SK-N-SH (cell line): ENCODE data around the gene ADRB2. TPM values are rescaled to one million over a fixed set of nuclear protein-coding genes. Genes with fewer than 3 reads are reported as not detected.

Experiments used
- CTCF ChIA-PET: fragments of 300-600, 350-600 bp; formaldehyde crosslinking; extraction: SDS; loops from one replicate; lab custom pipeline; 2021; lab: Yijun Ruan, JAX
- POLR2A ChIA-PET: fragments of 350-600 bp; sonication (Branson Sonifier 250); formaldehyde crosslinking; extraction: SDS; loops from one replicate; lab custom pipeline; 2020; ENCODE audit warnings: antibody characterized with exemption, inconsistent platforms; lab: Yijun Ruan, JAX
- DNase-seq: peaks from one replicate; pipeline ENCODE4 v3.0.0; 2012
- H2AFZ ChIP-seq: fragments of 200-600 bp; sonication (generic); 2 replicates; pipeline ENCODE4 v1.8.1; 2016; ENCODE audit warnings: antibody characterized with exemption, mild to moderate bottlenecking, low read depth
- H3F3A ChIP-seq: fragments of 200-600 bp; sonication (generic); replicated peaks from 2 replicates; pipeline ENCODE3; 2016; ENCODE audit warnings: antibody characterized with exemption, mild to moderate bottlenecking; ENCODE audit not compliant: insufficient read depth
- H3K27ac ChIP-seq, 2 experiments: fragments of 200-500 bp in 1 of 2; fragments of 200-600 bp in 1 of 2; sonication (Bioruptor generic) in 1 of 2; sonication (generic), shearing (Covaris generic) in 1 of 2; 2 replicates each; pipeline versions ENCODE4 v1.5.1 to v1.6.1; 2014 to 2016; ENCODE audit warnings: low read depth in 2 of 2, inconsistent platforms in 1 of 2, low read length in 1 of 2, mild to moderate bottlenecking in 1 of 2, mixed read lengths in 1 of 2
- H3K27me3 ChIP-seq: fragments of 200-600 bp; sonication (generic), shearing (Covaris generic); 2 replicates; pipeline ENCODE4 v1.6.1; 2016; ENCODE audit warnings: mixed run types; ENCODE audit not compliant: insufficient read depth
- H3K36me3 ChIP-seq, 2 experiments: fragments of 200-500 bp in 1 of 2; fragments of 200-600 bp in 1 of 2; sonication (Bioruptor generic) in 1 of 2; sonication (generic) in 1 of 2; replicated peaks in 1 of 2; 2 replicates each; pipeline versions ENCODE3 to v1.5.1; 2014 to 2016; ENCODE audit warnings: low read length in 1 of 2, mild to moderate bottlenecking in 1 of 2; ENCODE audit not compliant: insufficient read depth in 2 of 2, control insufficient read depth in 1 of 2
- H3K4me1 ChIP-seq, 2 experiments: fragments of 200-500 bp in 1 of 2; fragments of 200-600 bp in 1 of 2; sonication (Bioruptor generic) in 1 of 2; sonication (generic), shearing (Covaris generic) in 1 of 2; 2 replicates each; pipeline versions ENCODE4 v1.5.1 to v1.6.1; 2014 to 2016; ENCODE audit warnings: low read depth in 1 of 2, low read length in 1 of 2, mixed run types in 1 of 2; ENCODE audit not compliant: insufficient read depth in 2 of 2, control insufficient read depth in 1 of 2
- H3K4me2 ChIP-seq: fragments of 200-600 bp; sonication (generic), shearing (Covaris generic); 2 replicates; pipeline ENCODE4 v1.6.1; 2017; ENCODE audit warnings: mixed run types
- H3K4me3 ChIP-seq, 2 experiments: fragments of 200-500 bp in 1 of 2; fragments of 200-600 bp in 1 of 2; sonication (Bioruptor generic) in 1 of 2; sonication (generic), shearing (Covaris generic) in 1 of 2; 2 replicates each; pipeline versions ENCODE4 v1.5.1 to v1.8.1; 2014 to 2016; ENCODE audit warnings: low read depth in 2 of 2, inconsistent platforms in 1 of 2, low read length in 1 of 2, mild to moderate bottlenecking in 1 of 2, mixed read lengths in 1 of 2, moderate library complexity in 1 of 2
- H3K79me2 ChIP-seq: fragments of 200-600 bp; sonication (generic); 2 replicates; pipeline ENCODE4 v1.8.1; 2017; ENCODE audit warnings: mild to moderate bottlenecking; ENCODE audit not compliant: insufficient read depth
- H3K9ac ChIP-seq: fragments of 200-600 bp; sonication (generic); 2 replicates; pipeline ENCODE4 v1.6.1; 2017; ENCODE audit warnings: mixed run types
- H3K9me2 ChIP-seq: fragments of 200-600 bp; sonication (generic); 2 replicates; pipeline ENCODE4 v1.6.1; 2017; ENCODE audit warnings: mixed run types
- H3K9me3 ChIP-seq: fragments of 200-600 bp; sonication (generic); 2 replicates; pipeline ENCODE4 v1.6.1; 2017; ENCODE audit warnings: mixed run types, mild to moderate bottlenecking, moderate library complexity
- H4K20me1 ChIP-seq: fragments of 200-600 bp; sonication (generic); 2 replicates; pipeline ENCODE4 v1.6.1; 2017; ENCODE audit warnings: mild to moderate bottlenecking, mixed run types; ENCODE audit not compliant: insufficient read depth
- CHD2 ChIP-seq: fragments of 150-350 bp; IDR thresholded peaks from 2 replicates; pipeline ENCODE4 v1.6.1; 2018; ENCODE audit warnings: low read length; ENCODE audit not compliant: partially characterized antibody
- ELF1 ChIP-seq: IDR thresholded peaks from 2 replicates; pipeline ENCODE4 v1.4.0; 2012
- EP300 ChIP-seq, 2 experiments: IDR thresholded peaks; 2 replicates each; pipeline versions ENCODE4 v1.4.0 to v1.6.1; 2012; ENCODE audit warnings: borderline replicate concordance in 1 of 2, low read depth in 1 of 2, low read length in 1 of 2
- EZH2phosphoT487 ChIP-seq: fragments of 200-600 bp; sonication (generic); IDR thresholded peaks from 2 replicates; pipeline ENCODE4 v1.6.1; 2017; ENCODE audit warnings: low read depth, mixed run types, mild to moderate bottlenecking, antibody characterized with exemption, moderate library complexity, borderline replicate concordance
- FOSL2 ChIP-seq: IDR thresholded peaks from 2 replicates; pipeline ENCODE4 v1.4.0; 2012; ENCODE audit warnings: low read depth, mild to moderate bottlenecking, moderate library complexity, borderline replicate concordance
- GABPA ChIP-seq: IDR thresholded peaks from 2 replicates; pipeline ENCODE4 v1.4.0; 2012; ENCODE audit warnings: low read depth, mild to moderate bottlenecking
- GATA2 ChIP-seq: sonication (generic); formaldehyde crosslinking; IDR thresholded peaks from 2 replicates; pipeline ENCODE4 v1.5.0; 2020; ENCODE audit warnings: mild to moderate bottlenecking, missing genetic modification reagents
- IRF3 ChIP-seq: fragments of 150-350 bp; IDR thresholded peaks from 2 replicates; pipeline ENCODE4 v1.6.1; 2016; ENCODE audit warnings: mild to moderate bottlenecking, low read depth, low read length
- JUND ChIP-seq: IDR thresholded peaks from 2 replicates; pipeline ENCODE4 v1.4.0; 2012
- MAX ChIP-seq: IDR thresholded peaks from 2 replicates; pipeline ENCODE4 v1.4.0; 2012; ENCODE audit warnings: low read depth
- MEF2A ChIP-seq: IDR thresholded peaks from 2 replicates; pipeline ENCODE4 v1.4.0; 2012; ENCODE audit warnings: low read depth, borderline replicate concordance
- RAD21 ChIP-seq: IDR thresholded peaks from 2 replicates; pipeline ENCODE4 v1.6.1; 2012; ENCODE audit warnings: mild to moderate bottlenecking, low read length
- REST ChIP-seq: IDR thresholded peaks from 2 replicates; pipeline ENCODE4 v1.6.1; 2012; ENCODE audit warnings: mild to moderate bottlenecking, low read depth, low read length, moderate library complexity
- TAF1 ChIP-seq: IDR thresholded peaks from 2 replicates; pipeline ENCODE4 v1.6.1; 2012; ENCODE audit warnings: low read depth, mild to moderate bottlenecking, low read length, moderate library complexity, borderline replicate concordance
- TEAD4 ChIP-seq: IDR thresholded peaks from 2 replicates; pipeline ENCODE4 v1.4.0; 2012; ENCODE audit warnings: mild to moderate bottlenecking, borderline replicate concordance; ENCODE audit not compliant: insufficient read depth
- YY1 ChIP-seq: IDR thresholded peaks from 2 replicates; pipeline ENCODE4 v1.4.0; 2012; ENCODE audit warnings: low read depth, mild to moderate bottlenecking
- WGBS: methylation state at CpG from one replicate; pipeline ENCODE4 v1.1.6; 2017; ENCODE audit warnings: low lambda C conversion rate; 5-methylcytosine and 5-hydroxymethylcytosine counted together
- polyA plus RNA-seq, 3 experiments: library from polyadenylated mRNA; depleted of rRNA; stranded (reverse); fragments of >200 nt; gene quantifications; 2 replicates each; pipeline ENCODE4 v1.2.3, GENCODE V29; 2012

ADRB2 gene
- polyA plus RNA-seq, 1 of the 3 experiments (the other 2 are of a cell fraction): 1.0 TPM

GRCh38 chr5:148807851-148808250 lies 18.6 kb upstream of the ADRB2 start:
- H3K9ac ChIP-seq: no peak overlapping the region
- no peak for DNase-seq
- no peaks in the 10 kb centered on the region for H3K9me2 ChIP-seq
- POLR2A ChIA-PET: no interaction called here
- H2AFZ ChIP-seq: no peak overlapping the region
- CTCF ChIA-PET: interaction anchor here (2.8 kb wide), 1 partner anchor 77 kb away, joined by 7 read pairs; no protein-coding TSS in a partner anchor
- no peak overlapping the region for H3K4me3 ChIP-seq
- H4K20me1 ChIP-seq: no peaks in the 10 kb centered on the region
- 84% methylated on average over 2 of the region's 2 CpGs for WGBS
- peaks cover 8 to 14% of the 10 kb centered on the region in 2 experiments for H3K4me1 ChIP-seq
- H3F3A ChIP-seq: peaks cover 3% of the 10 kb centered on the region
- H3K36me3 ChIP-seq: no peaks in the 10 kb centered on the region
- H3K79me2 ChIP-seq: no peaks in the 10 kb centered on the region
- H3K27me3 ChIP-seq: no peaks in the 10 kb centered on the region
- no peak overlapping the region for H3K27ac ChIP-seq
- TF ChIP-seq TAF1 (no peak), TEAD4 (no peak), FOSL2 (no peak), RAD21 (no peak), YY1 (no peak), IRF3 (no peak), REST (no peak), GATA2 (no peak), MEF2A (no peak), EZH2phosphoT487 (no peak), JUND (no peak), ELF1 (no peak)
- H3K4me2 ChIP-seq: no peak overlapping the region
- no peaks in the 10 kb centered on the region for H3K9me3 ChIP-seq

GRCh38 chr5:148808864-148809642 lies 17.4 kb upstream of the ADRB2 start:
- no peak for TF ChIP-seq MAX
- peak in 1 of 2 experiments; percentile 13; a peak in 1 of 4 replicates for TF ChIP-seq EP300 (IDR thresholded peaks at IDR 0.05; ENCODE audit: borderline replicate concordance in 1 of 2, low read depth in 1 of 2, low read length in 1 of 2)
- no peak for TF ChIP-seq CHD2
- TF ChIP-seq TAF1: no peak
- no peak for TF ChIP-seq GABPA
- ChIA-PET CTCF (interaction anchor here (0.6 to 2.8 kb wide), 3 partner anchors 68 to 226 kb away, joined by 3 to 7 read pairs (median 3); no protein-coding TSS in a partner anchor), POLR2A (no interaction called here)
- Histone ChIP-seq H4K20me1 (no peaks in the 10 kb centered on the region), H3K4me3 (no peak overlapping the region), H3K79me2 (no peaks in the 10 kb centered on the region), H2AFZ (no peak overlapping the region), H3K27me3 (no peaks in the 10 kb centered on the region), H3K4me1 (peaks cover 8 to 14% of the 10 kb centered on the region in 2 experiments), H3K9me2 (no peaks in the 10 kb centered on the region), H3K36me3 (no peaks in the 10 kb centered on the region), H3K27ac (no peak overlapping the region), H3K9me3 (no peaks in the 10 kb centered on the region), H3F3A (peaks cover 3% of the 10 kb centered on the region), H3K4me2 (no peak overlapping the region), H3K9ac (no peak overlapping the region)
- WGBS: 73% methylated on average over 10 of the region's 10 CpGs
- DNase-seq: peak; percentile 44
